HL-60/S4 treated with retinoic acid at 250 ng/mL for 4 days and 3 days (cell line): ENCODE data around the gene C1RL.
"Not testable (repeated sequence)": the region's sequence is repeated elsewhere in the genome, so short reads cannot be mapped to it uniquely, and the experiment has no call there.

ENCODE experiments used
- in situ Hi-C: fragments of 300-500 bp; cut with MboI; formaldehyde crosslinking; loops from 2 replicates; pipeline ENCODE4 v1.7.0; 2022; ENCODE audit warnings: low sequenced_read_pairs

The C1RL gene

GRCh38 chr12:7116196-7116595 lies 7.2 kb upstream of the C1RL start:
- in situ Hi-C loops = no loop called here

GRCh38 chr12:7114851-7115250 lies 5.8 kb upstream of the C1RL start:
- in situ Hi-C loops = no loop called here

DNA sequence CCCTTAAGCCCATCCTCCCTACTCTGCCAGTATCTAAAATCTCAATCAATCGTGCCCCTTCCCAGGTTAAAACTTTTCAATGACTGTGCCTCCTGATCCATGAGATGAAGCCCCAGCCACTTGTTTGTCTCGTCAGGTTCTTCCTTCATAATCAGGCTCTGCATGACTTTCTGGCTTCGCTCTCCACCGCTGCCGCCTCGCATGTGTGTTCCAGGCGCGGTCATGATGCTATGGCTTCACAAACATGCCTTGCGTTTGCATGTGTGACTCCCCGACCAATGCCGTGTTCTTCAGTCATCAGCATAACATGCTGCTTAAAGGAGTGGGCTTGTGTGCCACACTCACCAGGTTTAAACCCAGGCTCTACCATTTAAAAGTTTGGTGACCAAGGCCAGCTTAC lies 5.0 kb upstream of the C1RL start:
- in situ Hi-C loops = no loop called here

GRCh38 chr12:7113389-7113871 lies 4.4 kb upstream of the C1RL start:
- in situ Hi-C loops = no loop called here

DNA sequence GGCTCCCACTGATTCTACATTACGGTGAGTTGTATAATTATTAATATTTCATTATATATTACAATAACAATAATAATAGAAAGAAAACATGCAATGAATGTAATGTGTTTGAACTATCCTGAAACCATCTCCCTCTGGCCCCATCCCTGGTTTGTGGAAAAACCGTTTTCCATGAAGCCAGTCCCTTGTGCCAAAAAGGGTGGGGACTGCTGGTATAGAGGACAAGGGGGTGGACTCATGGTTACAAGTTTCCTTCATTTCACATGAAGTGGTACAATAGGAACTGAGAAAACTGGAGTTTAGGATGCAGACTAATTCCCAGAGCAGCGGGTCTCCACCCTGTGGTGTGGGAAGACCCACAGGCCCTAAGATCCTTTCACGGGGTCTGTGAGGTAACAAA lies 3.0 kb upstream of the C1RL start:
- in situ Hi-C loops = no loop called here

DNA sequence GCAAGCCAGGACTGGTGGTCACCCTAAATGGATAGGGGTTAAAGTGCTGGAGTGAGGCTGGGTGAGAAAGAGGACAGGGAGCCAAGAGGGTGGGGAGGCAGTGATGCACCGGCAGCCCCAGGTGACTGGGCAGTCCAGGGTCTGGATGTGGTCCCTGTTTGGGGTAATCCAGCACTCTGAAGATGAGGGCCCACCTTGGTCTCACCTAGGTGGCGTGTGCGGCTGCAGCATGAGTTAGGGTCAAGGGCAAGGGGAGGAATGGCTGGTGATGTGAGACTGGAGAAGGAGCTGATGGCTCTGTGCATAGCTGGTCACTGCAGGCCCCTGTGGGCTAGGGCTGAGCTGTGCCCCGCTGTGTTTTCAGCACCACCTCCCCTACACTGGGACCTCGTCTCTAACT lies 1.6 kb upstream of the C1RL start:
- in situ Hi-C loops = no loop called here

- in situ Hi-C loops = no loop called here
Observed at GRCh38 chr12:7109572-7109920, 532 bp upstream of the C1RL start.

- in situ Hi-C loops = no loop called here
Observed at GRCh38 chr12:7108003-7108795, 815 bp downstream of the C1RL start.

GRCh38 chr12:7107636-7108002 lies 1.4 kb downstream of the C1RL start:
- in situ Hi-C loops = no loop called here

GRCh38 chr12:7107181-7107580 lies 1.8 kb downstream of the C1RL start:
- in situ Hi-C loops = not testable (repeated sequence)

- in situ Hi-C loops = no loop called here
Observed at GRCh38 chr12:7106082-7106481, 2.9 kb downstream of the C1RL start.

DNA sequence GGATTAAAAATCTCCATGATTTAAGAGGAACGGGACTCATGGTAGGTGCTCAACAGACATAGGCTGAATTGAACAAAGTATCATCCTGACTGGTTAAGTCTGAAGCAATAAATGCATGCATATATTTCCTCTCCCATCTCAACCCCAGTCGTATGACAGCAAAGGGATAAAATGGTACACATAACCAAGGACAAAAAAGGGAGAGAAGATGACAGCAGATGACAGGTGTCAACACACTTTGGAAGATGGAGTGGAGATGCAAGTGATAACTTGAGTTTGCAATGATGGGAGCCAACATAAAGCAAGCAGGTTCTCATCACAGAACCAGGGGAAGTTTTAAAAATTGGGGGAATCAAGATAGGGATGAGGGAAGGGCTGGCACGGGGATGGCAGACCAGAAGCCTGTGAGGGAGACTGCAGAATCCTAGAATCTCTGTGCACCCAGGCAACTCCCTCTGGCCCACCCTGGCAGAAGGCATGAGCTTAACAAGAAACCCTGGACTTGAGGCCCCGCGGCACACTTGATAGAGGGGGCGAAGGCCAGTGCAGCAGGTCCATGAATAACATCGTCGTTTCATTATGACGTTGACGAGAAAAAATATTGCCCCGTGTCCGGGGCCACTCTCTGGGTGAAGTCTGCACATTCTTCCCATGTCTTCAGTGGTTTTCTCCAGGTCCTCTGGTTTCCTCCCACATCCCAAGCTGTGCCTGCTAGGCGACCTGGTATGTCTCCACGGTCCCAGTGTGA lies 5.0 kb downstream of the C1RL start:
- in situ Hi-C loops = no loop called here

DNA sequence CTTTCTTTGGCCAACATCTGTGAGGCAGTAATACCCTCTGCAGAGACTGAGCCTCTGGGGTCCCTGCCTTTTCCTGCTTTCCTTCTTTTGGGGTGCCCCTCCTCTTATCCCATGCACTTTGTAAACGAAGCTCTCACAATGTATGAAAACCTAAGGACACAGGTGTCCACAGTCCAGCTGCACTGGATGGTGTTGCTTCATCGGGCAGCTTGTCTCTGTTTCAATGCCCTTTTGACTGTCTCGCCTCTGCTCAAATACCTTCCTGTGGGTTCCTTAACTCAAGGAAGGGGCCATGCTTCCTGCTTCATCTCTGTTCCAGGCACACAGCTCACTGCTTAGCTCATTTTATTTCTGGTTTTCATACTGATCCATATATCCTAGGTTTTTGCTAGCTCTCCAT lies 6.4 kb downstream of the C1RL start:
- in situ Hi-C loops = no loop called here

DNA sequence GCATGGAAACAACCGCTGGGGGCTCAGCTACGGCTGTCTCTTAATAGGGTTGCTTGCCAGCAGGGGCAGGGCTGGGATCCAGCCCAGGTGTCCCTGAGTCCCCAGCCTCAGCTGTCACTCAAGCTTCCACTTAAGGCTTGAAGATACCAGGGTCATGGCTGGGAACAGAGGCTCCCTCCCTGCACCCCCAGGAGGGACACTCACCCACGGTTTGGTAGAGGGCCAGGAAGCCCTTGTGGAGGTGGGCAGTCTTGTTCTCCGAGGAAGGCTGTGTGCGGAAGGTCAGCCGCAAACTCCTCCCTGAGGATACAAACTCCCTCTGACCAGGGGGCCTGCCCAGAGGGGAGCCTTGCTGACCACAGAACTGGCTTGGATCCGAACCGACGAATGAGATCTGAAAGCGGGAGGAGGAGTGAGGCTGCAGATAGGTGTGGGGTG lies 7.3 kb downstream of the C1RL start:
- in situ Hi-C loops = no loop called here

- in situ Hi-C loops = no loop called here
Observed at GRCh38 chr12:7101047-7101693, 7.8 kb downstream of the C1RL start.

DNA sequence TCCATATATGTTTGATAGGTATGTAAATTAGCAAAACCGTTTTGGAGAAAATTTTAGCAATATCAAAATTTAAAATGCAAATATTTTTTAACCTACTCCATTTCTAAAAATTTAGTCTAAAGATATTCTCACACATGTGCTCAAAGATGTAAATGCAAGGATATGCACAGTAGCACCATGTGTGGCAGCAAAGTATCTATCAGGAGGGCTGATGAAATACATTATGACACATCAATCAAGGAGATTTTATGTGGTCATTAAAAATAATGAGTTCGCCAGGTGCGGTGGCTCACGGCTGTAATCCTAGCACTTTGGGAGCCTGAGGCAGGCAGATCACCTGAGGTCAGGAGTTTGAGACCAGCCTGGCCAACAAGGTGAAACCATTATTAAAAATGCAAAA lies 8.8 kb downstream of the C1RL start:
- in situ Hi-C loops = no loop called here

DNA sequence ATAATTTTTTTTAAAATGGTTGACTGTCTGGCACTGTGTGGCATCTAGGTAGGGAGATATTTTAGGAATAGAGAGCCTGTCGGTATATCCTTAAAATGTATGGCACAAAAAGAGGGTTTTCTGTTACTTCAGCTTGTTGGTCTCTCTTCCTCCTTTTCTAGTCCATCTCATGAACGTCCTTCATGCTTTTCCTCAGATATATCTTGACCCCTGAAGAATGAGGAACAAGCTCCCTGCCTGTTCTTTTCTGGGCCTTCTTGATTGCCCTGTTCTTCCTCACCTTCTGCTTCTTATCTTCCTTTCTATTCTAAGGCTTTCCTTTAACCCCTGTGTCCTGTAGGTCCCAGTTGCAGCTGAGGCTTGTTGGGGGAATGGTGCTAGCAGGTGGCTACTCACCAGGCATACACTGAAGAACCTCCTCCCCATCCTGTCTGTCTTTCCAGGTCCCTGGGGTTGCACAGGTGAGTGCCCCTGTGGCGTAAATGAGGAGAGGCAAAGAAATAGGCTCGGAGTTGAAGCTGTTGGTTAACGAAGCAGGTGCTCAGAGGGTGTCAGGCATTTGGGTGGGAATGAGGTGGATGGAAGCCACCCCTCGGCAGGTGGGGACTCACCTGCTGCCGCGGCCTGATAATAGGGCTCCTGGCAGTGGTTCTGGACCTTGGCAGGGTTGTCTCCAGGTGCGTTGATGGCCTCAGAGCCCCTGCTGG lies 9.6 kb downstream of the C1RL start:
- in situ Hi-C loops = no loop called here

DNA sequence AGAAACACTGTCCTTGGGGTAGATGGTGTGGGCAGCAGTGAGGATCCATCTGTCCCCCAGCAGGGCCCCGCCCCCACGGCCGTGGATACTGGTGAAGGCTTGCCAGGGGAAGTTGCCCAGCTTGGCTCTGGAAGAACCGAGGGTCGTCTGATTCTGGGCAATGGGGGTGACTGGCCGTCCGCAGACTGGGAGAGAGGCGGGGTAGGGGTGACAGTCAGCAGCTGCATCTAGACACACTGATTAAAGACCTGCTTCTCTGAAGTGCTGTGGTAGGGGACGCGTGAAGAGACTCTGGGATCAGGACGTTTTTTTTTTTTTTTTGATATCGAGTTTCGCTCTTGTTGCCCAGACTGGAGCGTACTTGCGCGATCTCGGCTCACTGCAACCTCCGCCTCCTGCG lies 12.0 kb downstream of the C1RL start:
- in situ Hi-C loops = no loop called here

DNA sequence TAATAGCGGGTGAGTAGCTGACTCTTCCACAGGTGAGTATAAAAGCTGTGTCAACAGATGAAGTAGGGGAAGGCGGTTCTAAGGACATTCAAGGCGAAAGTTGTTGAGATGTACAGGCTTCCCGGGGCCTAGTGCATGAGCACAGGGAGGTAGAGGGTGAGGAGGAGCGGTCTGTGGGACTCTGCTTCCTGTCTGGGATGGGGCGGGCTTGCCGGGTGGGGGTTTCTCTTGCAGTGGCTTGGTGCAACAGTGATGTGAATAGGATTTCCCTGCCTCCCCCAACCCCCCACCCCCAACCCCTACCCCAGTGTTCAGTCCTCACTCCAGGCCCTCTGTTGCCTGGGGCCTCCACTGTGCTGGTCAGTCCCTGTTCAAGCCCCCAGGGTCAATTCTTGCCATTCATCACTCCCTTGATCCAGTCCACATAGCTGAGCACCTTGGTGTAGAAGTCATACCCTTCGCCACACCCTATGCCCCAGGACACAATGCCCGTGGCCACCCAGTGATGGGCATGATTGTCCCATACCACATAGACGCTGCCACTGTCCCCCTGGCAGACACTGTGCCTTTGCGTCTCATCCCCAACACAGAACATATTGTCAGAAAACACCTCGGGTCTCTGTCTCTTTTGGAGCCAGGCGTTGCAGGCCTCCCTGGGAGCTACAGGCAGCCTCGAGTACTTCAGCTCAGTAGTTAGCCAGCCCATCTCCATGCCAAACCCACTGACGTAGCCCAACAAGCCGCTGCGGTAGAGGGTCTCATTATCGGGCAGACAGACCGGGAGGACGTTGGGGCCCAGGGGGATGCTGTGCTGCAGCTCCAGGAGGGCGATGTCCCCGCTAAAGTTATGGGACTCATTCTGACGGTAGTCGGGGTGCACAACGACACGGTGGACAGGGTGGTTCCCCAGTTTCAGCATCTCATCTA lies 12.7 kb downstream of the C1RL start:
- in situ Hi-C loops = no loop called here

DNA sequence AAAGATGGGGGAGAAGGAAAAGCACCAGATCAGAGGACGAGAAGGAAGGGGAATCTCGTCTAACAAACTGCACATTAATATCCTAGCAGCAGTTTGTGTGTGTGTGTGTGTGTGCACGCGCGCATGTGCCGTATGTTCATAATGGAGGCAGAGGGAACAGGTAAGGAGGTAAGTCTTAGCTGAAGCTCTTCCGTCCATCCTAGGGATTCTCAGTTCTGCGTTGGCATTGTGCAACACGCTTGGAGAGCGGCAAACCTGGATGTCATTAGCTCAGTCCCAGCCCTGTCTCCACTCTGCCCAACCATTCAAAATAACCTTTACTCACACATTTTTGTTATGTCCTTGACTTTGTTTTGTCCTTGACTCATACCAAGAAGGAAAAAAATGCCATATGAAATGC lies 15.1 kb downstream of the C1RL start:
- in situ Hi-C loops = no loop called here
